ENCODE results near the gene RNF217.
"Not testable (repeated sequence)": the region's sequence is repeated elsewhere in the genome, so short reads cannot be mapped to it uniquely, and the experiment has no call there.

The RNF217 gene

GRCh38 chr6:124961777-124962638, at the start of gene RNF217:
Gene RNF217 (plus strand): TSS chr6:124962437. CDS start chr6:124962545, 108 bp downstream.
- in situ Hi-C loops (cut with HindIII; ENCODE audit: low sequenced_read_pairs): loop anchor here (25.0 kb wide), 1 partner anchor 150 kb away; no protein-coding TSS in a partner anchor

- in situ Hi-C loops (cut with HindIII; ENCODE audit: low sequenced_read_pairs): no loop called here
These were observed 49.2 kb upstream of the RNF217 start for GRCh38 chr6:124913056-124913455.

- in situ Hi-C loops (cut with HindIII; ENCODE audit: low sequenced_read_pairs): no loop called here
These were observed 44.5 kb upstream of the RNF217 start for GRCh38 chr6:124917769-124918168.

GRCh38 chr6:124919703-124920102, 42.5 kb upstream of the RNF217 start:
- in situ Hi-C loops (cut with HindIII; ENCODE audit: low sequenced_read_pairs): not testable (repeated sequence)

GRCh38 chr6:124924333-124924759, 37.9 kb upstream of the RNF217 start:
- in situ Hi-C loops (cut with HindIII; ENCODE audit: low sequenced_read_pairs): no loop called here

- in situ Hi-C loops (cut with HindIII; ENCODE audit: low sequenced_read_pairs): no loop called here
These were observed 35.8 kb upstream of the RNF217 start for GRCh38 chr6:124926435-124926834.

GRCh38 chr6:124927806-124928205, 34.4 kb upstream of the RNF217 start:
- in situ Hi-C loops (cut with HindIII; ENCODE audit: low sequenced_read_pairs): no loop called here

- in situ Hi-C loops (cut with HindIII; ENCODE audit: low sequenced_read_pairs): no loop called here
These were observed 33.4 kb upstream of the RNF217 start for GRCh38 chr6:124928851-124929250.

- in situ Hi-C loops (cut with HindIII; ENCODE audit: low sequenced_read_pairs): no loop called here
These were observed 24.6 kb upstream of the RNF217 start for GRCh38 chr6:124937645-124938044.

GRCh38 chr6:124941259-124941658, 21.0 kb upstream of the RNF217 start:
- in situ Hi-C loops (cut with HindIII; ENCODE audit: low sequenced_read_pairs): no loop called here

- in situ Hi-C loops (cut with HindIII; ENCODE audit: low sequenced_read_pairs): no loop called here
These were observed 18.6 kb upstream of the RNF217 start for GRCh38 chr6:124943658-124944057.

GRCh38 chr6:124947971-124948451, 14.2 kb upstream of the RNF217 start:
- in situ Hi-C loops (cut with HindIII; ENCODE audit: low sequenced_read_pairs): no loop called here

GRCh38 chr6:124949706-124950105, 12.5 kb upstream of the RNF217 start:
- in situ Hi-C loops (cut with HindIII; ENCODE audit: low sequenced_read_pairs): loop anchor here (25.0 kb wide), 1 partner anchor 163 kb away; no protein-coding TSS in a partner anchor

GRCh38 chr6:124953808-124954207, 8.4 kb upstream of the RNF217 start:
- in situ Hi-C loops (cut with HindIII; ENCODE audit: low sequenced_read_pairs): loop anchor here (25.0 kb wide), 1 partner anchor 158 kb away; no protein-coding TSS in a partner anchor

- in situ Hi-C loops (cut with HindIII; ENCODE audit: low sequenced_read_pairs): loop anchor here (25.0 kb wide), 1 partner anchor 157 kb away; no protein-coding TSS in a partner anchor
These were observed 7.0 kb upstream of the RNF217 start for GRCh38 chr6:124955108-124955856.

GRCh38 chr6:124956018-124956417, 6.2 kb upstream of the RNF217 start:
- in situ Hi-C loops (cut with HindIII; ENCODE audit: low sequenced_read_pairs): loop anchor here (25.0 kb wide), 1 partner anchor 156 kb away; no protein-coding TSS in a partner anchor

GRCh38 chr6:124958149-124958548, 4.1 kb upstream of the RNF217 start:
- in situ Hi-C loops (cut with HindIII; ENCODE audit: low sequenced_read_pairs): loop anchor here (25.0 kb wide), 1 partner anchor 154 kb away; no protein-coding TSS in a partner anchor

- in situ Hi-C loops (cut with HindIII; ENCODE audit: low sequenced_read_pairs): loop anchor here (25.0 kb wide), 1 partner anchor 153 kb away; no protein-coding TSS in a partner anchor
These were observed 3.4 kb upstream of the RNF217 start for GRCh38 chr6:124958759-124959354.

- in situ Hi-C loops (cut with HindIII; ENCODE audit: low sequenced_read_pairs): loop anchor here (25.0 kb wide), 1 partner anchor 151 kb away; no protein-coding TSS in a partner anchor
These were observed 1.3 kb upstream of the RNF217 start for GRCh38 chr6:124960757-124961463.

- in situ Hi-C loops (cut with HindIII; ENCODE audit: low sequenced_read_pairs): loop anchor here (25.0 kb wide), 1 partner anchor 151 kb away; no protein-coding TSS in a partner anchor
These were observed 817 bp upstream of the RNF217 start for GRCh38 chr6:124961464-124961776.

All from endothelial cell of hepatic sinusoid (primary cell).